ENCODE results near the gene FRS2.

- TF ChIP-seq POLR2AphosphoS5 (IDR thresholded peaks at IDR 0.05) (no peak), EP300 (IDR thresholded peaks at IDR 0.05) (no peak), CTCF (IDR thresholded peaks at IDR 0.05) (no peak), POLR2A (IDR thresholded peaks at IDR 0.05) (no peak)
Observed at GRCh38 chr12:69468237-69469026, 1.8 kb upstream of the FRS2 start.

Measured in suprapubic skin (tissue), 4 donors.